NCI-H82 treated with DMSO at 0.1 percent for 48 hours (cell line): ENCODE measurements around the gene IQCH.
A peak's percentile ranks its signal among the peaks of the same experiment; 100 is the strongest.

ENCODE experiments used
- DNase-seq: peaks from one replicate; lab custom pipeline; 2025; ENCODE audit not compliant: unreplicated experiment; lab: John Stamatoyannopoulos, UW

Gene IQCH

DNA sequence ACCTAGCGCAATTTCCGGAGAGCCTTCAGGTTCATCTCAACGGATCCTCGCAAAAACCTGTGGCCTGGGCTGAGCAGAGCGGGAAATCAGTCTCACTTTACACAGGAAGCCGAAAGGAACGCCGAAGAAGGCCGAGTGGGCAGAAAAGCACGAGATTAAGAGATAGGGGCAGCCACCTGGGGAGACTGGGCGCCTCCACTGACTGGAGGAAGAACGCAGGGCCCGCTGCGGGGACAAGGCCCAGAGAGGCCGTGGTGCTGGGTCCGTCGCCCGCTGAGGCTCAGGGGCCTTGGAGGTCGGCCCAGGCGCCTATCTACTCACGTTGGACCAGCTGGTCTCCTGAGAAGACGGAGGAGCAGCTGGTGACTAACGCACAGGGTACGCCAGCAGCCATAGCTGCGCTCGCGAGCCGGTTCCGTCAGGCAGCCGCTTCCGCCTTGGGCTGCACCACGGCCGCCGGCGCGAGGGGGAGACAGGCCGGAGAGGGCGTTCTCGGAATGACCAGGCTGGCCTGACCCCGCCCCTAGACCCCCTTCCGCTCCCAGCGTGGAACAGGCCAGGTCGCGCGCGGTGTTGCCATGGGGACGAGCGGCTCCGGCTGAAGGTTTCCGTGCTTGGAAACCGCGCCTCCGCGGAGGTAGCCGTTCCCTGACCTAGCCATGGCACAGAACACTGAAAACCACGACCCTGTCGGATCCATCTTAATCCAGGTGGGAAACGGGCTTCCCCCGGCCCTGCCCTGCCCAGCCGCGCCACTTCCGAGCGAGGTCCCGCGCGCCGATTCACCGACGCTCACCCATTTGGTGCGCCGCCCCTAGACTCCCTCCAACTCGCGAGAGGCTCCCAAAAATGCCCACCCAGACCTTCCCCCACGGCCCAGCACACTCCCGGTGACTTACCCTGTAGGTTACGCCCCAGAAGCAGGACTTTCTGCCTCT is at the start of gene IQCH, which contains the start of gene AAGAB:
Gene IQCH (plus strand): TSS at position 549 of the 938 bp plus-strand sequence. CDS start 111 bp downstream, at position 660.
Gene AAGAB (minus strand): TSS at position 424 of the 938 bp plus-strand sequence. CDS start 30 bp downstream, at position 394.
- DNase-seq: peak; percentile 73

- DNase-seq: no peak
Observed at GRCh38 chr15:67207555-67208207, 46.9 kb upstream of the IQCH start.

GRCh38 chr15:67208396-67208795 is 46.2 kb upstream of the IQCH start:
- DNase-seq: no peak

GRCh38 chr15:67210555-67211168 is 43.9 kb upstream of the IQCH start:
- DNase-seq: no peak

GRCh38 chr15:67212684-67213367 is 41.8 kb upstream of the IQCH start:
- DNase-seq: no peak

DNA sequence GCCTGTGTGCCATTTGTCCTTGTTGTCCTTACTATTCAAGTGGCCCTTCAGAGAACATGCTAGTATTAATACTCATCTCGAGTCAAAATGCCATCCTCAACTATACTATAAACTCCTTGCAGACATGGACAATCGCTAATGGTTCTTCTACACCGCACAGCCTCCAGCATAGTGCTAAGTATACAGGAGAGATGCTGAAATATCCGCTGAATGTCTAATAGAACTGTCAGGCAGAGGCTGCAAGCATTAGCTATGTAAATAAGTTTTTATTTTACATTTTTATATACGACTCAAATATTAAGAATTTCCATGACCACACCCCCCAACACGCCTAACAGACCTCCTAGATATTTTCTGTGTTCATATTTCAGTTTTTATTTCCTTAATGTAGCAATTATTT is 39.5 kb upstream of the IQCH start:
- DNase-seq: no peak

- DNase-seq: no peak
Observed at GRCh38 chr15:67216859-67217258, 37.7 kb upstream of the IQCH start.

DNA sequence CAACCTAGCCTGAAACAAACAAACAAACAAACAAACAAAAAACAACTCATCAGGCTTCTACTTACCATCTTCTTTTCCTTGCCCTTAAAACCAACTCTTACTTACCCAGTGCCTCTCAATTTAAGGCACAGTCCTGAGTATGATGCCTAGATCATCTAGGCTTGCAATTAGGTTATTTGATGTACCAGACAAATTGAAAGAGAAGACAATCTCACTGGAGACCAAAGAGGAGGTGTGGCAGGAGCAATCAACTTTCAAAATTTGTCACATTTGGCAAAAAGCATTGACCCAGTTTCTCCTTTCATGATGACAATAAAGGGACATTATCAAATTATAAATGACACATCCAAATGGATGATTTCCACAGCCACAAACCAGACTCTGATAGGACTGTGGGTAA is 36.2 kb upstream of the IQCH start:
- DNase-seq: no peak

GRCh38 chr15:67219288-67219687 is 35.3 kb upstream of the IQCH start:
- DNase-seq: no peak

- no peak for DNase-seq
Observed at GRCh38 chr15:67224889-67225288, 29.7 kb upstream of the IQCH start.

- DNase-seq: no peak
Observed at GRCh38 chr15:67225336-67225735, 29.2 kb upstream of the IQCH start.

DNA sequence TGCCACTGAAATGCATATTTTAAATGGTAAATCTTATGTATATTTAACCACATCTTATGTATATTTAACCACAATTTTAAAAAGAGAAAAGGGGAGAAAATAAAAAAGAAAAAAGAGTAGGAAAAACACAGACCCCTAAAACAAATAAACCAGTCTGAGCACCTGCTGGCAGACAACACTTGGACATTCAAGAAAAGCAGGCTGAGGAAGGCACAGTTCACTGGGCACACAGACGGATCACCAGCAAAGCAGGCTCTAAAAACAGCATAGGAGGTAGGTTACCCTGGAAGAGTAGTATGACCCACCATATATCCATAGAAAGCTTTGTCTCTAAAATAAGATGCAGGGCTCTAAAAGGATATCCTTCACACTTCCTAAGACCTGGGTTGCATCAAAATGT is 27.2 kb upstream of the IQCH start:
- DNase-seq: no peak

GRCh38 chr15:67227846-67228245 is 26.7 kb upstream of the IQCH start:
- no peak for DNase-seq

DNA sequence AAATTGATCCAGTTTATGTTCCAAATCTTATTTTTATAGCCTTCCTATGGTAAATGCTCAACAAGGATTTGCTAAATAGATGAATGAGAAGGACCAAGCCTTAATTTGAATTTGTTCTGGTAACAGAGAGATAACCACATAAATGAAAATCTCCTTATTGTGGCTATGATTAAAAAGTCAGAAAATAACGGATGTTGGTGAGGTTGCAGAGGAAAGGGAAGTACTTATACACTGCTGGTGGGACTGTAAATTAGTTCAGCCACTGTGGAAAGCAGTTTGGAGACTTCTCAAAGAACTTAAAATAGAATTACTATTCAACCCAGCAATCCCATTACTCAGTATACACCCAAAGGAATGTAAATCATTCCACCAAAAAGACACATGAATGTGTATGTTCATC is 26.3 kb upstream of the IQCH start:
- DNase-seq: no peak

- no peak for DNase-seq
Observed at GRCh38 chr15:67230504-67230903, 24.1 kb upstream of the IQCH start.

DNA sequence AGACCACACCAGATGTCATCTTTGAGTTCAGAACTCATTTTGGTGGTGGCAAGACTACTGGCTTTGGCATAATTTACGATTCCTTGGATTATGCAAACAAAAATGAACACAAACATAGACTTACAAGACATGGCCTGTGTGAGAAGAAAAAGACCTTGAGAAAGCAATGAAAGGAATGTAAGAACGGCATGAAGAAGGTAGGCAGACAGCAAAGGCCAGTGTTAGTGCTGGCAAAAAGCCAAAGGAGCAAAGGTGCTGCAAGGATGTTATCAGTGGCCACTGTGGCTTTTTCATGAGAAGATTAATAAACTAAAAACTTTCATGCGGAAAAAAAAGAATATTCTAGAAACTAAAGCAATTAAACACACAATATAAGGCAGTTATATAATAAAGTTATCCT is 22.0 kb upstream of the IQCH start:
- DNase-seq: no peak

- no peak for DNase-seq
Observed at GRCh38 chr15:67240235-67241131, 14.1 kb upstream of the IQCH start.

GRCh38 chr15:67241132-67241855 is 13.3 kb upstream of the IQCH start:
- DNase-seq: no peak

- DNase-seq: no peak
Observed at GRCh38 chr15:67242708-67243111, 11.9 kb upstream of the IQCH start.
